Stimulated activated CD8-positive, alpha-beta memory T cell treated with anti-CD3 and anti-CD28 coated beads, Interleukin-12 subunit alpha, Interleukin-12 subunit beta, amount 100 ng/mL, for 24 hours (primary cell): ENCODE results near the gene TTYH2.

Experiments
- DNase-seq: peaks from one replicate; pipeline ENCODE4 v3.0.0-alpha.2; 2020; ENCODE audit errors: extremely low read depth

The TTYH2 gene

GRCh38 chr17:74215342-74215727, 2.0 kb downstream of the TTYH2 start:
- DNase-seq, result no peak

- DNase-seq, result no peak
Observed at GRCh38 chr17:74216505-74216904, 3.1 kb downstream of the TTYH2 start.

GRCh38 chr17:74217037-74217730, 3.8 kb downstream of the TTYH2 start:
- no peak for DNase-seq

GRCh38 chr17:74217888-74218287, 4.5 kb downstream of the TTYH2 start:
- no peak for DNase-seq

- DNase-seq, result no peak
Observed at GRCh38 chr17:74218436-74218835, 5.1 kb downstream of the TTYH2 start.

GRCh38 chr17:74219576-74220133, 6.3 kb downstream of the TTYH2 start:
- DNase-seq, result no peak

GRCh38 chr17:74220219-74220618, 6.8 kb downstream of the TTYH2 start:
- DNase-seq, result no peak

- DNase-seq, result no peak
Observed at GRCh38 chr17:74220946-74221818, 7.8 kb downstream of the TTYH2 start.

- no peak for DNase-seq
Observed at GRCh38 chr17:74222399-74222798, 9.0 kb downstream of the TTYH2 start.

GRCh38 chr17:74223901-74224300, 10.5 kb downstream of the TTYH2 start:
- DNase-seq, result no peak

GRCh38 chr17:74224959-74225725, 11.8 kb downstream of the TTYH2 start:
- DNase-seq, result no peak

GRCh38 chr17:74226252-74226651, 12.9 kb downstream of the TTYH2 start:
- DNase-seq, result no peak

- no peak for DNase-seq
Observed at GRCh38 chr17:74227271-74228080, 14.1 kb downstream of the TTYH2 start.

GRCh38 chr17:74228306-74228978, 15.1 kb downstream of the TTYH2 start:
- no peak for DNase-seq

- no peak for DNase-seq
Observed at GRCh38 chr17:74230896-74231295, 17.5 kb downstream of the TTYH2 start.

GRCh38 chr17:74231928-74232907, 18.8 kb downstream of the TTYH2 start:
- DNase-seq, result no peak

GRCh38 chr17:74233937-74234336, 20.6 kb downstream of the TTYH2 start:
- no peak for DNase-seq

GRCh38 chr17:74234486-74234885, 21.1 kb downstream of the TTYH2 start:
- no peak for DNase-seq

- no peak for DNase-seq
Observed at GRCh38 chr17:74235040-74235581, 21.7 kb downstream of the TTYH2 start.
